Spleen (tissue), 11 donors: ENCODE measurements around the gene ACOXL. TPM values are rescaled to one million over a fixed set of nuclear protein-coding genes. Genes with fewer than 3 reads are reported as not detected.

Source experiments
- DNase-seq: peaks from one replicate; pipeline ENCODE4 v3.0.0-alpha.2; 2020
- H3K27ac ChIP-seq, 8 donors: fragments of 200-600 bp; sonication (generic) in 7 of 8; 1 replicate in 4 of 8; 2 replicates in 4 of 8; pipeline versions ENCODE4 v1.5.0 to v1.8.0; 2016 to 2021; ENCODE audit warnings: inconsistent platforms in 4 of 8, mild to moderate bottlenecking in 4 of 8, moderate library complexity in 1 of 8
- H3K27me3 ChIP-seq, 7 donors: fragments of 200-600 bp; sonication (generic) in 6 of 7; replicated peaks in 1 of 7; 1 replicate in 4 of 7; 2 replicates in 3 of 7; pipeline versions ENCODE4 v1.5.0 to v1.8.0; 2016 to 2021; ENCODE audit warnings: inconsistent platforms in 3 of 7, mild to moderate bottlenecking in 1 of 7
- H3K36me3 ChIP-seq, 6 donors: fragments of 200-600 bp; sonication (generic) in 5 of 6; 1 replicate in 4 of 6; 2 replicates in 2 of 6; pipeline versions ENCODE4 v1.5.0 to v1.8.0; 2016 to 2021; ENCODE audit warnings: inconsistent platforms in 2 of 6
- H3K4me1 ChIP-seq, 6 donors: fragments of 200-600 bp; sonication (generic) in 5 of 6; 1 replicate in 3 of 6; 2 replicates in 3 of 6; pipeline versions ENCODE4 v1.5.0 to v1.8.0; 2016 to 2021; ENCODE audit warnings: inconsistent platforms in 3 of 6
- H3K4me3 ChIP-seq, 8 donors: fragments of 200-600 bp; sonication (generic) in 7 of 8; 1 replicate in 4 of 8; 2 replicates in 4 of 8; pipeline versions ENCODE4 v1.5.0 to v1.8.0; 2016 to 2021; ENCODE audit warnings: inconsistent platforms in 4 of 8, mild to moderate bottlenecking in 4 of 8, moderate library complexity in 2 of 8
- H3K9me3 ChIP-seq, 8 donors: fragments of 200-600 bp; sonication (generic) in 7 of 8; 1 replicate in 4 of 8; 2 replicates in 4 of 8; pipeline versions ENCODE4 v1.5.0 to v1.8.0; 2016 to 2021; ENCODE audit warnings: inconsistent platforms in 4 of 8
- POLR2A ChIP-seq, 3 donors: fragments of 450-650 bp; IDR thresholded peaks; one replicate each; pipeline ENCODE4 v1.5.1; 2017; ENCODE audit warnings: antibody characterized with exemption in 3 of 3, mild to moderate bottlenecking in 1 of 3
- POLR2AphosphoS5 ChIP-seq, 3 donors: sonication (generic); formaldehyde crosslinking; IDR thresholded peaks; one replicate each; pipeline ENCODE4 v1.5.1; 2017; ENCODE audit warnings: antibody characterized with exemption in 3 of 3
- WGBS, 5 donors: extraction: QIAGEN DNeasy Blood & Tissue Kit in 3 of 5; methylation state at CpG; one replicate each; pipeline versions ENCODE4 v1.1.5 to v1.1.7; 2013 to 2018; 5-methylcytosine and 5-hydroxymethylcytosine counted together
- intact Hi-C: fragments of 100-400 bp; cut with DNase I; formaldehyde crosslinking; loops from one replicate; pipeline ENCODE4 v1.15.0; 2023; ENCODE audit warnings: low total_unique reads
- polyA plus RNA-seq, 3 donors: library from polyadenylated mRNA; stranded (reverse); fragments of 200-250 nt; gene quantifications; one replicate each; pipeline ENCODE4 v1.2.1, GENCODE V29; 2013
- total RNA-seq, 7 donors: library from RNA; depleted of rRNA in 3 of 7; stranded (reverse); fragments of >200 nt in 3 of 7; fragmentation: NEBNext Ultra II Directional in 4 of 7; extraction: Animal tissue kit (Norgen Biotek cat#: 25700) in 4 of 7; gene quantifications; one replicate each; pipeline versions ENCODE4 v1.1.0 to v1.2.1, GENCODE V29; 2016 to 2021
- TF ChIP-seq, protein P1 (sequence below), 11 experiments: fragments of 200-600 bp in 7 of 11; fragments of 450-650 bp in 4 of 11; sonication (generic) in 4 of 11; IDR thresholded peaks in 8 of 11; conservative IDR thresholded peaks in 3 of 11; 1 replicate in 7 of 11; 2 replicates in 4 of 11; pipeline versions ENCODE4 v1.4.0 to v1.8.0; 2016 to 2021; ENCODE audit warnings: antibody characterized with exemption in 11 of 11, inconsistent platforms in 4 of 11, mild to moderate bottlenecking in 1 of 11
- donor health status: healthy with polysubstance abuse.
- donor health status: DM: no; HTN: no; CAD: no; lungs with moderate emphysema.
- donor health status: DM: no; HTN: no; CAD: no.
- donor health status: Bipolar disorder and iron deficiency.
- donor health status: healthy.
- donor health status: DM: no; HTN: no; CAD: no.
- donor health status: DM: yes; HTN: yes; CAD: no.

ACOXL gene
- total and polyA plus RNA-seq, 10 donors, result 0.04 to 1.0 (median 0.66) TPM

DNA sequence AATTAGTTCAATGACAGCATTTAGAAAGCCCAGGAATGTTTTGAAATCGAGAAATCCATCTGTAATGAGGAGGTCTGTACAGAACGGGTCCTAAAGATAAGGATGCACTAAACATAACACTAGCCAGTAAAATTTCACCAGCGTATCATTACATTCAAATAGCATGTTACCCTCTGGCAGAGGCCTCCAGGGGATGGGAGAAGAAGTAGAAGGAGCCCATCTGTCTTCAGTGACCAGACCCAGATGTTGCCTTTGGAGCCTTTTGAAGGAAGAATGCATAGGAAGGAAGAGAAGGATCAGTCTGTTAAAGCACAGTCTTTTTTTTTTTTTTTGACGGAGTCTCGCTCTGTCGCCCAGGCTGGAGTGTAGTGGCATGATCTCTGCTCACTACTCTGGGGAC is 302.2 kb downstream of the ACOXL start:
- Histone ChIP-seq H3K27me3 (no peaks in the 10 kb centered on the region), H3K27ac (no peak overlapping the region), H3K36me3 (no peaks in the 10 kb centered on the region), H3K9me3 (no peaks in the 10 kb centered on the region), H3K4me1 (peaks cover 0 to 42% (median 8%) of the 10 kb centered on the region in 6 donors), H3K4me3 (no peak overlapping the region)
- TF ChIP-seq POLR2AphosphoS5 (IDR thresholded peaks at IDR 0.05), result no peak
- TF ChIP-seq POLR2A (IDR thresholded peaks at IDR 0.05), result no peak
- TF ChIP-seq, protein P1, sequence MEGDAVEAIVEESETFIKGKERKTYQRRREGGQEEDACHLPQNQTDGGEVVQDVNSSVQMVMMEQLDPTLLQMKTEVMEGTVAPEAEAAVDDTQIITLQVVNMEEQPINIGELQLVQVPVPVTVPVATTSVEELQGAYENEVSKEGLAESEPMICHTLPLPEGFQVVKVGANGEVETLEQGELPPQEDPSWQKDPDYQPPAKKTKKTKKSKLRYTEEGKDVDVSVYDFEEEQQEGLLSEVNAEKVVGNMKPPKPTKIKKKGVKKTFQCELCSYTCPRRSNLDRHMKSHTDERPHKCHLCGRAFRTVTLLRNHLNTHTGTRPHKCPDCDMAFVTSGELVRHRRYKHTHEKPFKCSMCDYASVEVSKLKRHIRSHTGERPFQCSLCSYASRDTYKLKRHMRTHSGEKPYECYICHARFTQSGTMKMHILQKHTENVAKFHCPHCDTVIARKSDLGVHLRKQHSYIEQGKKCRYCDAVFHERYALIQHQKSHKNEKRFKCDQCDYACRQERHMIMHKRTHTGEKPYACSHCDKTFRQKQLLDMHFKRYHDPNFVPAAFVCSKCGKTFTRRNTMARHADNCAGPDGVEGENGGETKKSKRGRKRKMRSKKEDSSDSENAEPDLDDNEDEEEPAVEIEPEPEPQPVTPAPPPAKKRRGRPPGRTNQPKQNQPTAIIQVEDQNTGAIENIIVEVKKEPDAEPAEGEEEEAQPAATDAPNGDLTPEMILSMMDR (IDR thresholded peaks at IDR 0.05 in 8 of 11, conservative IDR thresholded peaks at IDR 0.05 in 3 of 11), result no peak
- intact Hi-C loops, result no loop called here
- WGBS, 5 donors, result 82 to 89% (median 87%) methylated on average over 6 of the region's 6 CpGs
- DNase-seq, result no peak

DNA sequence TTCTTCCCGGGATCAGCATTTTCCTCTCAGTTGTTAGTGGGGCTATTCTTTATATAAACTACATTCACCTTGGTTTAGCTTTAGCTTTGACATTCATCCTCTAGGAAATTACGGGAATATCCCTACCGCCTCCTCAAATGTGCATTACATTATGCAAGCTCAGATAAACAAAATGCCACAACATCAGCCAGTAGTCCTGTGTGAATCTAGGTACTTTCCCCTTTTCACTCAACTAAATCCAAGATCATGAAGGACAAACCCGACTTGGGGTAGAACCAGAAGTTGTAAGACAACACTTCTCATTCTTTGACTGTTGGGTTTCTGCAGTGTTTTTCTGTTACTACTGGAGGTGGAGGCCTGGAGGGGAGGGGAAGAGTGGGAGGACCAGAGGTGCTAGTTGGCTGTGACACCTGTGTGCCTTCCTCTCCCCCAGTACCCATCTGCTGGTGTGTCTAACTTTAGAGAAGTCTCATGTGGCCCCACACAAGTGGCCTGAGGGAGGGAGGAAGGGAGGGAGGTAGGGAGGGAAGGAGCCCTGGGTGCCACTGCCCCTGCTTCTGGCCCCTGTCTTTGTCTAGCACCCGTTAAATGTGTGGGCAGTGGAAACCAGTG is 303.6 kb downstream of the ACOXL start:
- TF ChIP-seq POLR2A (IDR thresholded peaks at IDR 0.05) (no peak), POLR2AphosphoS5 (IDR thresholded peaks at IDR 0.05) (no peak)
- TF ChIP-seq, protein P1 (IDR thresholded peaks at IDR 0.05 in 8 of 11, conservative IDR thresholded peaks at IDR 0.05 in 3 of 11), result no peak
- Histone ChIP-seq H3K4me1 (peaks cover 0 to 30% (median 5%) of the 10 kb centered on the region in 6 donors), H3K4me3 (no peak overlapping the region), H3K27me3 (no peaks in the 10 kb centered on the region), H3K36me3 (no peaks in the 10 kb centered on the region), H3K27ac (no peak overlapping the region), H3K9me3 (no peaks in the 10 kb centered on the region)
- WGBS, 5 donors, result 59 to 80% (median 76%) methylated on average over 5 of the region's 5 CpGs
- DNase-seq, result no peak
- intact Hi-C loops, result no loop called here

DNA sequence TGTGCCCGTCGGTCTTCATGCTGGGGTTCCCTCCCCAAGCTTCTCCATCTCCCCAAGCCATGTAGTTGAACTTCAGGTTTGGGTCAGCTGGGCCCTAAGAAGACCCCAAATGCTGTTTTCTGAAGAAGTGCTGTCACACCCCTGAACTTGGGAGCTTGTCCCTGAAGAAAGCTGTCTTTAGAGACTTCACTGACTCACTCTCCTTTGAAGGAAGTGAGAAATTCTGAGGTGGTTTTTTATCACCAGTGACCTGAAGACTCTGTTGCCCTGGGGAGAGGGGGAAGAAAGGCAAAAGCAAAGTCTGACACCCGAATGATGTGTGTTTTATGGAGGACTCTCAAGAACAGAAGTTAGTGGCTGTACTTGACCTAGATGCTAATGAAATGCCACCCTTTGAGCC is 304.8 kb downstream of the ACOXL start:
- H3K36me3 ChIP-seq, result no peaks in the 10 kb centered on the region
- peaks cover 0 to 8% (median 0%) of the 10 kb centered on the region in 7 donors for H3K27me3 ChIP-seq
- TF ChIP-seq POLR2AphosphoS5 (IDR thresholded peaks at IDR 0.05), result no peak
- TF ChIP-seq, protein P1 (IDR thresholded peaks at IDR 0.05 in 8 of 11, conservative IDR thresholded peaks at IDR 0.05 in 3 of 11), result no peak
- no peak for TF ChIP-seq POLR2A (IDR thresholded peaks at IDR 0.05)
- no peaks in the 10 kb centered on the region for H3K9me3 ChIP-seq
- peaks cover 0 to 25% (median 5%) of the 10 kb centered on the region in 6 donors for H3K4me1 ChIP-seq
- no peak for DNase-seq
- H3K4me3 ChIP-seq, result no peak overlapping the region
- intact Hi-C loops, result no loop called here
- 72 to 86% (median 75%) methylated on average over 3 of the region's 3 CpGs for WGBS, 5 donors
- H3K27ac ChIP-seq, result no peak overlapping the region

DNA sequence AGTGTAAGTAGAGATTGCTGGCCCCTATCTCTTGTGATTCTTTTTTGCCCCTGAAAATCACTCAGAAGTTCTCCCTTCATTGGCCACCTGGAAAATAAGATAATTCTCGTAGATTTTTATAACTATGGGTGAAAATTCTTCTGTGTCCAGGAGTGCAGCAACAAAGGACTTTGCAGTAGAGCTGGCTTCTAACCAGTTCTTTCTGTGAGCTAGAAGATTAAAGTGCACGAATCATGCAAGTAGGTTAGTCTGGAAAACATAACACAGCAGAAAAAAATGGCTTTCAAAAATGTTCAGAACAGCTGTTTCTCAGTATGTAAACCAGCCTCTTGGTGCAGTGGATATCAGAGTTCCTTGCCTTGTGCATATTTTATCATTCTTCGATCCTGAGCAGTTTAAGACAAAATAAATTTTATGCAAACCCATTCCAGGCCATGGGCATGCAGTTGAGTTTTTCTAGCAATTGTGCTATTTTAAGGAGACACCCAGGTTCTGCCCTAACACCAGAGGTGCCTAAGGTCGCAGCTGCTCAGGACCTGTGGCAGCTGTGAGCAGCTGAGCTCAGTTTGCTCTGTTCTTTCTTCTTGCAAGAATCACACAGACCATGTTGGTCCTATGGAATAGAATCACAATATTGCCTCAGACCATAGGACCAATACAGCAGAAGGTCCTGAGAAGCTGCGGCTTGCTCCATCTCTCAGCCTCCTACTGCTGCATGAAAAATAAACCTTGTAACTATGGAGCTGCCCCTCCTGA is 307.4 kb downstream of the ACOXL start:
- Histone ChIP-seq H3K27me3 (peaks cover 0 to 8% (median 0%) of the 10 kb centered on the region in 7 donors), H3K4me3 (no peak overlapping the region), H3K36me3 (no peaks in the 10 kb centered on the region), H3K27ac (no peak overlapping the region), H3K4me1 (peaks cover 0 to 22% (median 0%) of the 10 kb centered on the region in 6 donors), H3K9me3 (no peaks in the 10 kb centered on the region)
- 80 to 85% (median 84%) methylated on average over 5 of the region's 5 CpGs for WGBS, 5 donors
- intact Hi-C loops, result no loop called here
- TF ChIP-seq, protein P1 (IDR thresholded peaks at IDR 0.05 in 8 of 11, conservative IDR thresholded peaks at IDR 0.05 in 3 of 11), result no peak
- TF ChIP-seq POLR2AphosphoS5 (IDR thresholded peaks at IDR 0.05) (no peak), POLR2A (IDR thresholded peaks at IDR 0.05) (no peak)
- no peak for DNase-seq
